ENCODE data around the gene PEX16. TPM values are rescaled to one million over a fixed set of nuclear protein-coding genes. Genes with fewer than 3 reads are reported as not detected.

Gene PEX16
- total RNA-seq, 4 donors from 2014 or later = 26.8 to 40.6 (median 35.3) TPM

DNA sequence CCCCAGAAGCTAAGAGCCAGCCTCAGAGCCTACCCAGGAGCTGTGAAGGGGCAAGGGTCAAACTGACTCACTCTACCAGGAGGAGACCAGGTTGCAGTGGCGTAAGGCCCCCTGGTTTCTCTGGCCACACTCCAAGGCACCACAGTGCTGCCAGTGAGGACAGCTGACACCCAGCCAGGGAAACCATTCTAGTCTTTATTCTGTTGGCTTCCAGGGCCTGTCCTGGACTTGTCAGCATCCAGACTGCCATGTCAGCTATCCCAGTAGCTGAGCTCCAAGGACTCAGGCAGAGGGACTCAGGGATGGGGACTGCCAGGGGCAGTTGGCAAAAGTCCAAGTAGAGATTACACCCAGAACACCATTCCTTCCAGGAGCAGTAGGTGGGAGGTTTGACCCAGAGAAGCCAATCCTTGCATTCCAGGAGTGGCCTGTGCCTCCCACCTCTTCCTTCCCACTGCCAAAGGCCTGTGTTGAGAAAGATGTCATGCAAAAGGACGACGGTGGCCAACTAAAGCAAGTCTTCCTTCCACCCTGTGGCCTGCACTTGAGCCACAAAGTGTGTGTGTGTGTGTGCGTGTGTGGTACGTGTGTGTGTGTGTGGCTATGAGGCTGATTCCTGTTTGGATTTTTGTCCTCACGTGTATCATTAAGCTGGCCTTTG, 35.8 kb downstream of the PEX16 start:
- DNase-seq (ENCODE audit: low spot score in 2 of 2) = no peak
- no peaks in the 10 kb centered on the region for H3K27me3 ChIP-seq
- WGBS = 81% methylated on average over 6 of the region's 6 CpGs
- H3K27ac ChIP-seq = no peak overlapping the region
- peaks cover 52% of the 10 kb centered on the region for H3K36me3 ChIP-seq
- H3K4me3 ChIP-seq = no peak overlapping the region
- peaks cover 11% of the 10 kb centered on the region for H3K4me1 ChIP-seq
- H3K9me3 ChIP-seq = no peaks in the 10 kb centered on the region
- TF ChIP-seq, protein P1, sequence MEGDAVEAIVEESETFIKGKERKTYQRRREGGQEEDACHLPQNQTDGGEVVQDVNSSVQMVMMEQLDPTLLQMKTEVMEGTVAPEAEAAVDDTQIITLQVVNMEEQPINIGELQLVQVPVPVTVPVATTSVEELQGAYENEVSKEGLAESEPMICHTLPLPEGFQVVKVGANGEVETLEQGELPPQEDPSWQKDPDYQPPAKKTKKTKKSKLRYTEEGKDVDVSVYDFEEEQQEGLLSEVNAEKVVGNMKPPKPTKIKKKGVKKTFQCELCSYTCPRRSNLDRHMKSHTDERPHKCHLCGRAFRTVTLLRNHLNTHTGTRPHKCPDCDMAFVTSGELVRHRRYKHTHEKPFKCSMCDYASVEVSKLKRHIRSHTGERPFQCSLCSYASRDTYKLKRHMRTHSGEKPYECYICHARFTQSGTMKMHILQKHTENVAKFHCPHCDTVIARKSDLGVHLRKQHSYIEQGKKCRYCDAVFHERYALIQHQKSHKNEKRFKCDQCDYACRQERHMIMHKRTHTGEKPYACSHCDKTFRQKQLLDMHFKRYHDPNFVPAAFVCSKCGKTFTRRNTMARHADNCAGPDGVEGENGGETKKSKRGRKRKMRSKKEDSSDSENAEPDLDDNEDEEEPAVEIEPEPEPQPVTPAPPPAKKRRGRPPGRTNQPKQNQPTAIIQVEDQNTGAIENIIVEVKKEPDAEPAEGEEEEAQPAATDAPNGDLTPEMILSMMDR (IDR thresholded peaks at IDR 0.05) = no peak
- TF ChIP-seq POLR2A (IDR thresholded peaks at IDR 0.05) (no peak), EP300 (IDR thresholded peaks at IDR 0.05) (no peak), POLR2AphosphoS5 (IDR thresholded peaks at IDR 0.05) (no peak)

DNA sequence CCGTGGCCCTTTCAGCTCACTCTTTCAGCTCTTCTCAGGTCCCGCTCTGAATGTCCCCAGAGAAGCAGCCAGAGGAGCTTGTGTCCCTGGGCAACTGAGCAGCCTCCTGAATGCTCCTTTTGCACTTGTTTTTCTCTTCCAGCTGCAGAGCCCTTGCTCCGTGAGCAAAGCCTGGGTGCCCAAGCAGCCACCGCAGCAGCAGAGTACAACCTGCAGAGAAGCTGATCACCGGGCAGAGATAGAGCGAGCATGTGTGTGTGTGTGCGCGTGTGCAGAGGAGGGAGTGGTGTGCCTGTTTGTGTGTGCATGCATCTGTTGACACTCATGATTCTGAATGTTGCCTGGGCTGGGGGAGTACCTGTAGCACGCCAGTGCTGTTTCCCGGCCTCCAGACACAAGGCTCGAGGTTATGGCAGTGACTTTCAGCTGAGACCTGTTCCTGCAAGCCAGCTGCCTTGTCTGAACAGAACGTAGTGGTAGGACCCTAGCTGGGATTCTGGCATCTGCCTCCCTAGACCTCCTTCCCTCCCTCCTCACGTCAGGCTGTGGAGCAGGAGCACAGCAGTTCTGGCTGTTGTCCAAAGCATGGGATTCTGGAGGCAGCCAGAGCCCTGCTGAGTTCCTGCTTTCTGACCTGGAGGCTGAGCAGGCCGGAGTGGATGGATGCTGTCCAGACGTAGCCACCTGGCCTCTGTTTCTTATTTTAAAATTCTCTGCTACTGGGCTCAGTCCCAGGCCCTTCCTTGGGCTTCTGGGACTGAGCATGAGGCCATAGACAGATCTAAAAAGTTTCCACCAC, 36.7 kb downstream of the PEX16 start:
- H3K36me3 ChIP-seq = peaks cover 60% of the 10 kb centered on the region
- 87% methylated on average over 15 of the region's 15 CpGs for WGBS
- no peaks in the 10 kb centered on the region for H3K9me3 ChIP-seq
- TF ChIP-seq EP300 (IDR thresholded peaks at IDR 0.05) = no peak
- no peak for TF ChIP-seq POLR2AphosphoS5 (IDR thresholded peaks at IDR 0.05)
- no peak for DNase-seq (ENCODE audit: low spot score in 2 of 2)
- H3K4me1 ChIP-seq = peaks cover 7% of the 10 kb centered on the region
- no peak overlapping the region for H3K4me3 ChIP-seq
- H3K27me3 ChIP-seq = no peaks in the 10 kb centered on the region
- no peak overlapping the region for H3K27ac ChIP-seq

DNA sequence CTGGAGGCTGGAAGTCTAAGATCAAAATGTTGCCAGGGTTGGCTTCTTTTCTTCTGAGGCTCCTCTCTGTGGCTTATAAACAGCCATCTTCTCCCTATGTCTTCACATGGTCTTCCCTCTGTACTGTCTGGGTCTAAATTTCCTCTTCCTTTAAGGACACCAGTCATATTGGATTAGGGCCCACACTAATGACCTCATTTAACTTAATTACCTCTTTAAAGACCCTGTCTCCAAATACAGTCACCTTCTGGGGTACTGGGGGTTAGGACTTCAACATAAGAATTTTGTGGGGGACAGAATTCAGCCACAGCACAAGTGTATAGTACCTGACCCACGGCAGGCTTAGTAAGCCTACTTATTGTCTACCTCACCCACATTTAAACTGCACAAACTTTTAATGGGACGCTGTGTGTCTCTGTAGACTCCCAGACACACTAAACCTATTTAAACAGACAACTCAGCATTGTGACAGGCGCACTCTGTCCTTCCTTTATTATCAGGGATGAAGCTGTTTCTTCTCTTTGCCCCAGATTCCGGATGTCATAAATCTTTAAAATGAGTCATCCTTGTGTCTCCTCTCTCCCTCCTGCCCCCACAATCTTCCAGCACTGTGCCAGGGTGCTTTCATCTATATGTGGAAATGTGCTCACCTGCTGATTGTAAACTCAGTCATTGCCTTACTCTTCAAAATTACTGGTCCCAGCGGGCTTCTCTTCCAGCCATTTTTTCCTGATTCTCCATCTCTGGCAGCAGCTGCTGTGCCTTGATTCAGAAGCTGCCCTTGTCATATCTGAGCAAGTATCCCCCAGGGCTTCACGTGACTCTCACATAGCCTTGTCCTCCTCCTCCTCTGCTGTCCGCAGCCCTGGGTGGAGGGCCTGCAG, 37.6 kb downstream of the PEX16 start:
- H3K36me3 ChIP-seq = peaks cover 69% of the 10 kb centered on the region
- DNase-seq (ENCODE audit: low spot score in 2 of 2) = no peak
- no peaks in the 10 kb centered on the region for H3K27me3 ChIP-seq
- no peak for TF ChIP-seq POLR2AphosphoS5 (IDR thresholded peaks at IDR 0.05)
- TF ChIP-seq EP300 (IDR thresholded peaks at IDR 0.05) = no peak
- no peak for TF ChIP-seq POLR2A (IDR thresholded peaks at IDR 0.05)
- TF ChIP-seq, protein P1 (IDR thresholded peaks at IDR 0.05) = no peak
- H3K27ac ChIP-seq = no peak overlapping the region
- H3K4me1 ChIP-seq = peaks cover under 1% of the 10 kb centered on the region
- 79% methylated on average over 7 of the region's 7 CpGs for WGBS
- no peaks in the 10 kb centered on the region for H3K9me3 ChIP-seq
- H3K4me3 ChIP-seq = no peak overlapping the region

DNA sequence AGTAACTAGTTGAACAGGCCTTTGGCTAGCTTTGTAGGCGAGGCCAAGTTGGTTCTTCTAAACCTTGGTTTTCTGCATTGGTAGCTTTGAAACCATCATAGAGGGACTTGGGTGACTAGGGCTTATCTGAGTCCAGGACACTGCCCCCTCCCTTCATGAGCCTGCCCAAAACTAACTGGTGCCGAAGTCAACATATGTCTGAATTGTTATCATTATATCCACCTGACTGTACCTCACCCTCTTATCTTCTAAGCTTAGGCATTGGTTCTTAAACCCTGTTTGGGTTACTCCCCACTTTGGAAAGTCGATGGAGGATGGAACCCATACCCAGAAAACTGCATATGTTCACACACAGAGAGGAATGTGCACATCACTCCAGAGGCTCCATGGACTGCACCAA, 39.8 kb downstream of the PEX16 start:
- Histone ChIP-seq H3K9me3 (no peaks in the 10 kb centered on the region), H3K4me1 (no peaks in the 10 kb centered on the region), H3K36me3 (peaks cover 91% of the 10 kb centered on the region), H3K27me3 (no peaks in the 10 kb centered on the region), H3K27ac (no peak overlapping the region), H3K4me3 (no peak overlapping the region)
- TF ChIP-seq EP300 (IDR thresholded peaks at IDR 0.05) (no peak), POLR2A (IDR thresholded peaks at IDR 0.05) (no peak), POLR2AphosphoS5 (IDR thresholded peaks at IDR 0.05) (no peak)
- TF ChIP-seq, protein P1 (IDR thresholded peaks at IDR 0.05) = no peak
- DNase-seq (ENCODE audit: low spot score in 2 of 2) = no peak
- 88% methylated on average over 3 of the region's 3 CpGs for WGBS

DNA sequence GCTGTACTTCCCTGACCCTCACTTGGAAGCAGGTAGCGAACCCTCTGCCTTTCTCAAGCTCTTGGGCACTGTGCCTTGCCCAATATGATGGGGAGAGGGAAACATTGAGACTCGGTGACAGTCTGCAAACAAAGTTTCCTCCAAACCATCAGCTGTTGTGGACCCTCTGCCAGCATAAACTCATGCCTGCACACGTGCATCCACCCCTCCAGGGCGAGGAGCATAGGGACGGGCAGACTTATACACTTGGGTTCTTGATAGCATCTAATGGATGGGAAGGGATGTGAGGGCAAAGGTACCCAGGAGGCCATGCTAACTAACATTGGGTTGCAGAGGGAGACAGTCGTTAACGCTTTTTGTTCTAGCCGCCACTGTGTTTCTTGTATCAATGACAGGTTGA, 40.5 kb downstream of the PEX16 start:
- Histone ChIP-seq H3K27ac (no peak overlapping the region), H3K4me1 (no peaks in the 10 kb centered on the region), H3K4me3 (no peak overlapping the region), H3K36me3 (peaks cover 93% of the 10 kb centered on the region), H3K9me3 (no peaks in the 10 kb centered on the region), H3K27me3 (no peaks in the 10 kb centered on the region)
- no peak for DNase-seq (ENCODE audit: low spot score in 2 of 2)
- TF ChIP-seq, protein P1 (IDR thresholded peaks at IDR 0.05) = no peak
- no peak for TF ChIP-seq POLR2A (IDR thresholded peaks at IDR 0.05)
- no peak for TF ChIP-seq POLR2AphosphoS5 (IDR thresholded peaks at IDR 0.05)
- TF ChIP-seq EP300 (IDR thresholded peaks at IDR 0.05) = no peak
- WGBS = 80% methylated on average over 8 of the region's 8 CpGs
